DMS79 (cell line): ENCODE results near the gene DEFB132.
A peak's percentile ranks its signal among the peaks of the same experiment; 100 is the strongest.
"Not testable (repeated sequence)": the region's sequence is repeated elsewhere in the genome, so short reads cannot be mapped to it uniquely, and the experiment has no call there.

ENCODE experiments used
- DNase-seq: peaks from one replicate; lab custom pipeline; 2025; lab: John Stamatoyannopoulos, UW

The DEFB132 gene, protein sequence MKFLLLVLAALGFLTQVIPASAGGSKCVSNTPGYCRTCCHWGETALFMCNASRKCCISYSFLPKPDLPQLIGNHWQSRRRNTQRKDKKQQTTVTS

DNA sequence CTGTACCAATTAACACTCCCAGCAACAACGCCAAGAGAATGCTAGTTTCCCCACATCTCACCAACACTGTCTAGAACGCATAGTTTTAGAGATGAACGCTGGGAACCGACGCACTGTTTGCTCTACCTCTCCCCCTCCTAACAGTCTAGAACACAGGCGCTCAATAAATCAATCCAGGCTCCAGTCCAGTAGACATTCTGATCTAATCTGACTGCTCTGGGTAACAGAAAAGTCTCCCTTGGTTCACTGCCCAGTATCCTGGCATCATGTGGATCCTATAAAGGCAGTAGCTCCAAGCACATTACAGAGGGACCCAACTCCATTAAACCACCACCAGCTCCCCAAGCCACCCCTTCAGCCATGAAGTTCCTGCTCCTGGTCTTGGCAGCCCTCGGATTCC, at the start of gene DEFB132:
Gene DEFB132 (plus strand): TSS at position 306 of the 400 bp plus-strand sequence. CDS start 55 bp downstream, at position 361.
- no peak for DNase-seq

DNA sequence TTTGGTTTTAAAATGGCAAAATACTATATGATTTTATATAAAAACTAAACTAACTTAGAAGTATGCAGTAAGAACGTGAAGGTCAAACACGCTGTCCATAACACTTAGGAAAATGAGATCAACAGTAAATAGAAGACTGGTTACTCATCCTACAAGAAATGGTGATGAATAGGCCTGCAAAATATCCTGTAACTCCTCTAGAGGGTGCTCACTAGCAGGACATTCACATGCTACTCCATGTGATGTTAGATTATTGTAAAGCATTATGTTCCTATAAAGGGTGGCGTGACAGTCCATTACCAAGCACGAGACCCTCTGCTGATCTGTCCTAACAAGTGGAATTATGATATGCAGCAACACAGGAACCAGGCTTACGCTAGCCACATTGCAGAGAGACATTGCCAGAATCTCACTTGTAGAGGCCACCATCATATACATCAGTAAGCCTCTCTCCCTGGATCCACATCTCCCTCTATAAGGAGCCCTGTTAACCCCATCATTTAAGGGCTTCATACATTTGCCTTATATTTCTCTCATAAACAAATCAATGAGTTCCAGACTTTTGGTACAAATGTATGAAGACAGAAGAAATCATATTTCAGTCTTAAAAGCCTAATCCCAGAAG, 48.5 kb upstream of the DEFB132 start:
- no peak for DNase-seq

DNA sequence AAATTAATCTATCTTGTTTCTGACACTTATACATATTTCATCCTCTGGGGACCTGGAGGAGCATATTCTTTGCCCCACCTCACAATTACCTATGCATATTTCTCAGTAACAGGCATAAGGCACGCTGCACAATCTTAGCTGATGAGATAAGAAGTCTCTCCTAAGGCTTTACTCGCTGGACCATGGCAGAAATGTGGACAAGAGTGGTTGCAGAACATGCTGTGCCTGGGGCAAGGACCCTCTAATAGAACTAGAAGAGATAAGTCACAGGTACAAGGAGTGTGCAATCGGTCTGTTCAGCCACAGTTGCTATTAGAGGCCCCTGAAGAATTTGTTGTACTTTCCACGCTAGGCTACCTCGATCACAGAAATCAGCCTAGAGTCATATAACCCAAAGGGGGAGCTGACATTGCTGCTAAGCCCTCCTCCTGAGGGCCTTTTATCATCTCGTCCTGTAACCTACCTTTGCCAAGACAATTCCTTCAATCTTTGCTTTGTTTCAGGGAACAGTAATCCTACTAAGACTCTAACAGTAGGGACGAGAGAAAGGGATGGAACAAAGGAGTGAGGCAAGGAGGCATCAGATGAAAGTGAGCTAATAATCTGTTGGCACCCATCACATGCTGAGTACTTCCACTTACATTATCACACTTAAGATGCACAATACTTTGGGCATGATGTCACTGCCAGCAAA, 46.6 kb upstream of the DEFB132 start:
- no peak for DNase-seq

DNA sequence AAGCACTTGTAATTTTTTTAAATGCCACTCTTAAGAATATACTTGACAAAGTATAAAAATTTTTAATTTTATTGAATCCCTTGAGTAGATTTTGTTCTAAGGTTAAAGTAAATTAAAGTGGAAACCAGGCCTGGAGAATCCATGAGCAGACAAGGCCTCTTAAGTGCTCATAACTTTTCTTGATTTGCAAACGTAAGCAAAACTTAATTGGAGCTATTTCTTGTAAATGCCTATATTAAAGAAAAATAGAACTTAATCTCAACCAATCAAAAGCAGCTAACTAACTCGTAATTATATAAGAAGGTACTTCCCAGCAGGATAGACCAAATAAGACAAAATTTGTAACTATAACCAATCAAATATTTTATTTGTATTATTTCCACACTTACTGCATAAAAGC, 43.1 kb upstream of the DEFB132 start:
- no peak for DNase-seq

DNA sequence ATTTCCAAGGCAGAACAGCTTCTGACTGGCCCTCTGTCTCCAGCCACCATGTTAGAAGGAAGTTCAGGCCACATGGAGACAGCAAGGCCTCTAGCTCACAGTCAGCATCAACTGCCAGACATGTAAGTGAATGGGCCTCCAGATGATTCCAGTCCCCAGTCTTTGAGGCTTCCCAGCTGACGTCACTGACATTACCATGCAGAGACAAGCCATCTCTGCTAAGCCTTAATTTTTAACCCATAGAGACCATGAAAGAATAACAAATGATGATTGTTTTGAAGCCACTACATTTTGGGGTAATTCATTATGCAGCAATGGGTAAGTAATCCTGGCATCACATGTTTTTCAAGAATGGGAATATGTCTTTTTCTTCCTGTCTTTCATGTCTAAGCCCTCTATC, 41.7 kb upstream of the DEFB132 start:
- no peak for DNase-seq

DNA sequence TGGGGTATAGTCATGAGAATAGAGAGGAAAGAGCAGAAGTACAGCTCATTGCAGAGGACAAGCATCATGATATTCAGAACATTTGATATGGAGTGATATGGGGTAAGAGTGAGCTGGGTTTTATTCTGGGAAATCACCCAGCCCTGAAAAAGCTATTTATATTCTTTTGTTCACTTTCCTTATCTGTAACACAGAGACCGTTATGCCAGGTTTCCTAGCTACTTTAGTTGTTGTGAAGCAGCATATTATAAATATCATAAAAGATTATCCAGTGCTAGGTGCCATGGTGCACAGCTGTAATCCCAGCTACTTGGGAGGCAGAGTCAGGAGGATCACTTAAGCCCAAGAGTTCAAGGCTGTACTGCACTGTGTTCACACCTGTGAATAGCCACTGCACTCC, 40.3 kb upstream of the DEFB132 start:
- no peak for DNase-seq

DNA sequence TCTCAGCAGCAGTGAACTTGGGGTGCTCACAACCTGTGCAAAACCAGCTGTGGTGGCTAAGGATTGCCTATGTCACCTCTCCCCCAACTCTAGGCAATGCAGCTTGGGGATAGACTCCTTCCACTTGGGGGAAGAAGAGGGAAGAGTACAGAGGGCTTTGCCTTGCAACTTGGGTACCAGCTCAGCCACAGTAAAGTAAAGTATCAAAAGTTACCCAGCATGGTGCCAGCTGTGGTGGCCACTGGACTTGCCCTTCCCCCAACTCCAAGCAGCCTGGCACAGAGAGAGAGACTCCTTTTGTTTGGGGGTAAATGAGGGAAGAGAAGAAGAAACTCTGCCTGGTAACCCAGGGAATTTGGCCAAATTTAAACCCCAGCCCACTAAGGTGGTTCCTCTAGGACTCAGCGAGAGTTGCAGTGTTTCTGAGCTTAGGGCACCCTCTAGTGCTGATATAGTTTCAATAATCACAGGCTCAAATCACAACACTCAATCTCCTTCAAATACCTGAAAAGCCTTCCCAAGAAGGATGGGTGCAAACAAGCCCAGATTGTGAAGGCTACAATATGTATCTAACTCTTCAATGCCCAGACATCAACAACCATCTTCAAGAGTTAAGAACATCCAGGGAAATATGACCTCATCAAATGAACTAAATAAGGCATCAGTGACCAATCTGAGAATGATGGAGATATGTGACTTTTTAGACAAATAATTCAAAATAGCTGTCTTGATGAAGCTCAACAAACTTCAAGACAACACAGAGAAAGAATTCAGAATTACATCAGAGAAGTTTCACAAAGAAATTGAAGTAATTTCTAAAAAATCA, 38.0 kb upstream of the DEFB132 start:
- DNase-seq: peak; percentile 5

DNA sequence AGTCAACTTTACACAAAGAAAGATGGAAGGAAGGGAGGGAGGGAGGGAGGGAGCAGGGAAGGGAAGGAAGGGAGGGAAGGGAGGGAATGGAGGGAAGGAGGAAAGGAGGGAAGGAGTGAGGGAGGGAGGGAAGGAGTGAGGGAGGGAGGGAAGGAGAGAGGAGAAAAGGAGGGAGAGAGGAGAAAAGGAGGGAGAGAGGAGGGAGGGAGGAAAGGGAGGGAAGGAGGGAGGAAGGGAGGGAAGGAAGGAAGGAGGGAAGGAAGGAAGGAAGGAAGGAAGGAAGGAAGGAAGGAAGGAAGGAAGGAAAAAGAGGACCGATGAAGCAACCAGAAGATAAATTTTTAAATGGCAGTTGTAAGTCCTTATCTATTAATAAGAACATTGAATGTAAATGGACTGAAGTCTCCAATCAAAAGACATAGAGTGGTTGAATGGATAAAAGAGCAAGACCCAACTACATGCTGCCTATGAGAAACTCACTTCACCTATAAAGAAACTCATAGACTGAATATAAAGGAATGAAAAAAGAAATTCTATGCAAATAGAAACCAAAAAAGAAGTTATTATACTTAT, 36.2 kb upstream of the DEFB132 start:
- DNase-seq: no peak

DNA sequence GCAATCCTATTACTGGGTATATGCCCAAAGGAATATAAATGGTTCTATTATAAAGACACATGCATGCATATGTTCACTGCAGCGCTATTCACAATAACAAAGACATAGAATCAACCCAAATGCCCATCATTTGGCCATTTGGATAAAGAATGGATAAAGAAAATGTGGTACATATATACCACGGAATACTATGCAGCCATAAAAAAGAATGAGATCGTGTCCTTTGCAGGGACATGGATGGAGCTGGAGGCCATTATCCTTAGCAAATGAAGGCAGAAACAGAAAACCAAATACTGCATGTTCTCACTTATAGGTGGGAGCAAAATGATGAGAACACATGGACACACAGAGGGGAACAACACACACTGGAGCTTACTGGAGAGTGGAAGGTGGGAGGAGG, 31.6 kb upstream of the DEFB132 start:
- DNase-seq: not testable (repeated sequence)

DNA sequence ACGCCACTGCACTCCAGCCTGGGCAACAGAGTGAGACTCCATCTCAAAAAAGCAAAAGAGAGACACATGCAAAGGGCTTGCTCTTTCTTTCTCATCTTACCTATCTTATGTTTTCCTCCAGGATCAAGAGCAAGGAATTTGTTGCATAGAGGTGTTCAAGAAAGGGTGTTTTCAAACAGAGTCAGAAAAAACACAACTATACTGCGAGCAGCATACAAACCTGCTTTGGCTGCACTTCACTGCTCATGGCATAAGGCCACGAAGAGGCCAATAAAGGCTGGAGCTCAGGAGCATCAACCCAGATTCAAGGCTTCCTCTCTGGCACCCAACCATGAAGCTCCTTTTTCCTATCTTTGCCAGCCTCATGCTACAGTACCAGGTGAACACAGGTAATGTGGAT, 30.6 kb upstream of the DEFB132 start, which contains the start of gene DEFB129:
Gene DEFB129 (plus strand): TSS at position 301 of the 400 bp plus-strand sequence. CDS start 31 bp downstream, at position 332.
- no peak for DNase-seq

DNA sequence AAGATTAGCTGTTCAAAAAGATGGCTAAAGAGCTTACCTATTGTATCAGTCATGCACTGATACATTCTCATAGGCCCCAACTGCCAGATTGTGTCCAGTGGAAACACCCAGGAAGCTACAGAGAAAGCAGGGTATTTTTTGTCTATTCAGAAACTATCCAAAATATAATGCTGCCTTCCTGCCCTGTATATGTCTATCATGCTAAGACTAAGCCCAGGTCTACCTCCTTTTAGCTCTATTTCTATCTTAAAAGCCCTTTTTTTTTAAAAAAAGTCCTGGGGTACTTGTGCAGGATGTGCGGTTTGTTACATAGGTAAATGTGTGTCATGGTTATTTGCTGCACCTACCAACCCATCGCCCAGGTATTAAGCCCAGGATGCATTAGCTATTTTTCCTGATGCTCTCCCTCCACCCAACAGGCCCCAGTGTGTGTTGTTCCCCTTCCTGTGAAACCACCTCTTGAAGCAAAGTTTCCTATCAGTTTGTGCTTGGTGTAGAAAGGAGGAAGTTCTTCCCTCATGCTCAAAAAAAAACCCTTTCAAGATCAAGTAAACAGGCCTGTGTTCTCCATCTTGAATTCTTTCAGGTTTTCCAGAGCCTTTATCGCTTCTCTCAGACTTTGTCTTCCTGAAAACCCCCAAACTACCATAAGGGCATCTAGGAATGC, 30.0 kb upstream of the DEFB132 start:
- no peak for DNase-seq

DNA sequence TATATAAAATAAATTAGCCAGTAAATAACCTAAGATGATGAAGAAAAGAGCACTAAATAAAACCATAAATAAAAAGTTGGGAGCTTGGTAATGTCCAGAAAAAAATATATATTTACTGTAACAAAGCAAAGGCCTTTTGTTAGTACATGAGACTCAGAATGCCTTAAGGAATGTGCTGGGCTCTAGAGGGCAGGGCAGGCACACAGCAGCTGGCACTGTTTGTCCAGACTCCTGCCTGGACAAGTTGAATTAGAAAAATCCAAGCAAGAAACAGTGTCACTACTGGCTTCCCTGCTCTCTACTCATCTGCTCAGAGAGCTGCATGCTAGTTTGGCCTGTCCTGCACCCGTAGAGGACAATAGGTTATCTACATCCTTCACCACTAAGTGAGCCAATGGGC, 21.6 kb upstream of the DEFB132 start:
- no peak for DNase-seq

DNA sequence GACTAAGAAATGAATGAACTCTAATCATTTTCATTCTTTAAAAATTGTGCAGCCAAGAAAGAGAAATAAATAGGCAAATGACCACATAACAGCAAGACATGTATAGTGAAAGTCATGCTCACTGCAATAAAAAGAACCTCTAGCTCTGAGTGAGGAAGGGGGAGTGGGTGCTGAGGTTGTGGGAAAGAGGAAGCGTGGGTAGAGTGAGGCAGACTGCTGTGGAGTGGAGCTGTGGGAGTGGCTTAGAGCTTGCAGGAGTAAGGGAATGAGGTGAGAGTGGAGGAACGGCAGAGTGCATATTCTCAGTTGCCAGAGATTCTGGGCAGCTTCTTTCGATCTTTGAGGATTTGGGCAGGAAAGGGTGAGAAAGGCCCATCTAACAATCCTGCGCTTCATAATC, 20.0 kb upstream of the DEFB132 start:
- DNase-seq: no peak

DNA sequence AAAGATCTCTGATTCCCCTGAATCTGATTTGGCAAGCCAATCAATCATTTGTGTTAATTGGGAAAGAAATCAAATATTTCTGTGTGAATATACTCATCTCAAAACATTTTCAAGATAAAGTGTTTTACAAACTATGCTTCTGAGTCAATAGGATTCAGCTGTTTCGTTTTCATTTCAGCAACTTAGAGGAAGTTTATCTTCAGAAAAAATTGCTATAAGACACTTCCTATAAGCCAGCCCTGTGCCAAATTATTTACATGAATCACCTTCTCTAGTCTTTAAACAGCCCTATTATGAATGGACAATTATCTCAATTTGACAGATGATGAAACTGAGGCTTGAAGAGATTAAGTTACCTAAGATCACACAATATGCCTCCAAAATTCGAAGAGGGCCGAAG, 19.6 kb upstream of the DEFB132 start:
- no peak for DNase-seq

DNA sequence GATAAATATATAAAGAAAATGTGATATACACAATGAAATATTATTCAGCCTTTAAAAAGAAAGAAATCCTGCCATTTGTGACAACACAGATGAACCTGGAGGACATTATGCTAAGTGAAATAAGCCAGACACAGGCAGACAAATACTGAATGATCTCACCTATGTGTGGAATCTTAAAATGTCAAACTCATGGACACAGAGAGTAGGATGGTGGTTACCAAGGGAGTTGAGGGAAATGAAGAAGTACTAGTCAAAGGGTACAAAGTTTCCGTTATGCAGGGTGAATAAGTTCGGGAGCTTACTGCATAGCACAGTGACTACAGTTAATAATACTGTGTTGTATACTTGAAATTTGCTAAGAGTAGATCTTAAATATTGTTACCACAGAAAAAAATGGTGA, 14.6 kb upstream of the DEFB132 start:
- DNase-seq: no peak

DNA sequence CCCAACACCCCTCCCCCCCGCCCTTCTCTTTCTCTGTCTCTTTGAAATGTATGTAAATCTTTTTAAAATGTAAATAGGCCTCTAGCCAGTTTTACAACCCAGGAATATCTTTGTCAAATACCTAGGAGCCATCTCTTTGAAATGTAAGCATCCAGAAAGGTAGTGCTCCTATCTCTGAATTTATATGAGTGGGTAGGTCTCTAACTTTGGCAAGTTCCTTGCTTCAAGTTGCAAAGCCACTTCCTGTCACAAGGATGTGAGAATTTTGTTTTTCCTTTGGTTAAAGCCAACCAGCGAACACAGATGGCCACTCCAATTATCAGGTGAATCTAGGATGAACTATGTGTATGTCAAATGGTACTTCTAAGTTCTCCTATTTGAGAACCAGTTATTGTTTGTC, 6.2 kb upstream of the DEFB132 start:
- DNase-seq: no peak

DNA sequence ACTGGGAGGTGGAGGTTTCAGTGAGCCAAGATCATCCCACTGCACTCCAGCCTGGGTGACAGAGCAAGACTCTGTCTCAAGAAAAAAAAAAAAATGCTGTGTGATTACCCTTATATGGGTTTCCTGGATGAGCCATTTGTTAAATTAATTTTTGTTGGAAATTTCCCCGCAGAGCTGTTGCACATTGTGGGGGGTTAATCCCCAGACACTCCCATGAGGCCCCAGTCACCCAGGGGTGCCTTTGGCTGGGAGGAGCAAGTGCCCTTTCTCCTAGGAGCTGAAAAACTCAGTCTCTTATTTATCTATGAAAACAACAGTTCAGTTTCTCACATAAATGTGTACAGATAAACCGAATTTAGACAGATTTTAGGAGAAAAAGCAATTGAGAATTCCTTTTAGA, 4.7 kb upstream of the DEFB132 start:
- no peak for DNase-seq

DNA sequence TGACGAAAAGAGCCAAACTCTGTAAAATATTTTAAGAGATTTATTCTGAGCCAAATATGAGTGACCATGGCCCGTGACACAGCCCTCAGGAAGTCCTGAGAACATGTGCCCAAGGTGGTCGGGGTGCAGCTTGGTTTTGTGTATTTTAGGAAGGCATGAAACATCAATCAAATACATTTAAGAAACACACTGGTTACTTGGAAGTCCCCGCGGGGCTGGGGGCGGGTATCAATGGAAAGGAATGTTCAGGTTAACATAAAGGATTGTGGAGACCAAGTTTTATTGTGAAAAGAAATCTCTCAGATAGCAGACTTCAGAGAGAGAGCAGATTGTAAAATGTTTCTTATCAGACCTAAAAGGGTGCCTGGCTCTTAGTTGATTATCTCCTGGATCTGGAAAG, 4.1 kb upstream of the DEFB132 start:
- DNase-seq: not testable (repeated sequence)

DNA sequence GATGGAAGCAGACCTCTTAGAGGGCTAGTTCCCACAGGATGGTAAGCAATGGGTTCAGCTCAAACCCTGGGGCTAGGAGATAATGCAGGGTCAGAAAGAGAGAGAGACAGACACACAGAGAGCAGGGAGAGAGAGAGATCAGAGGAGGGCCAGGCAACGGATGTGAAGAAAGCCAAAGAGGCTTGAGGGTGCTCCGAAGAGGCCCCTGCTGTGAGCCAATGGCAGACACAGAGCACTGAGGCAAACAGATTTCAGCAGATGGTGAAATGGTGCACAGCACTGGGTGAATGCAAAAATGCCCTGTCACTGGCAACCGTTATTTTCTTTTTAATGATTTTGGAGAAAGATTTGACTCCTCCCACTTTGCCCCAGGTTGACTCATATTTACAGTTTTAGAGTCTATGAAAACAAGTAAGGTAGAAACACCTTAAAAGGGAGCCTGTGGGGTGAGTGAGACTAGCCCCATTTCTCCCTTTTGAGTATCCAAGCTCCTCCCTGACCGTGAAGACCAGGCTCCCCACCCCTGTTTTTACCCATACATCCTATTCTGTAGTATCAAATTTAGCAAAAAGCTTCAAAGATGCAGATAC, 840 bp downstream of the DEFB132 start:
- DNase-seq: no peak

DNA sequence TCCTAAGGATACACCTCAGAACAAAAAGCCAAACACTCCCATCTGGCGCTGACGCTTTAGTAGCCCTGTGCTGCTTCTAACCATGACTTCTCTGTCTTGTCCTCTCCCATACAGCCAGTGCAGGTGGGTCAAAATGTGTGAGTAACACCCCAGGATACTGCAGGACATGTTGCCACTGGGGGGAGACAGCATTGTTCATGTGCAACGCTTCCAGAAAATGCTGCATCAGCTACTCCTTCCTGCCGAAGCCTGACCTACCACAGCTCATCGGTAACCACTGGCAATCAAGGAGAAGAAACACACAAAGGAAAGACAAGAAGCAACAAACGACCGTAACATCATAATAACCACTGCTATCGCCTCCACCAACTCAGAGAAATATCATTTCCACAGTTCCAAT, 1.4 kb downstream of the DEFB132 start:
- no peak for DNase-seq

DNA sequence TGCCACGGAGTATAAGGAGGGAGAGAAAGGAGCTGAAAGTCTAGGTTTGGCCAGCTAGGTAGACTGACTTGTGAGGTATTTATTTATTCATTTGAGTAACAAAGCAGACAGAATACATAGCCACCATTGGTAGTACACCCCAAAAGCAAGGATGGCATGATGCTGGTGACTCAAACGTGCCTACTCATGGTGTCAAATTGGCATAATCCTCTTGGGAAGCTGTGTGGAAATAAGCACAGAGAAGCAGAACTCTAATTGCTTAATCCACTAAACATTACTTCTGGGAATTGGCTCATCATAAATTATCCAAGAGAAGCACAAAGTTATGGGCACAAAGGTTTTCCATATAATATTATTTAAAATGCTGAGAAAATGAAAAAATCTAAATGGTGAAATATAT, 2.5 kb downstream of the DEFB132 start:
- no peak for DNase-seq
